HepG2 (cell line): ENCODE measurements around the gene PLCB1. TPM values are rescaled to one million over a fixed set of nuclear protein-coding genes. Genes with fewer than 3 reads are reported as not detected.

ENCODE experiments used
- ATAC-seq: fragments of 200-7000 bp; cut with Tn5 transposase; 3 replicates; pipeline ENCODE4 v1.9.1; 2020; ENCODE audit warnings: mild to moderate bottlenecking, moderate library complexity
- BruUV-seq: library from RNA; stranded (reverse); fragments of 400-500 nt; replicated peaks from 2 replicates; lab custom pipeline; 2021; lab: Mats Ljungman, UMichigan
- CTCF ChIA-PET: fragments of 300-600 bp; formaldehyde crosslinking; extraction: SDS; loops from one replicate; lab custom pipeline; 2021; ENCODE audit warnings: low total read pairs, inconsistent platforms, low intra/inter-chr PET ratio; lab: Yijun Ruan, JAX
- POLR2A ChIA-PET: fragments of 350-600 bp; sonication (Branson Sonifier 250); formaldehyde crosslinking; loops from one replicate; lab custom pipeline; 2020; ENCODE audit warnings: antibody characterized with exemption, inconsistent platforms; lab: Yijun Ruan, JAX
- DNase-seq: peaks from one replicate; pipeline ENCODE4 v3.0.0-alpha.2; 2015; ENCODE audit warnings: low spot score
- FAIRE-seq: peaks from 3 replicates; lab custom pipeline; 2011; peaks lifted over from hg19 to GRCh38; lab: Jason Lieb, UNC
- H2AFZ ChIP-seq: one replicate; pipeline ENCODE4 v1.6.1; 2011; ENCODE audit warnings: low read length, inconsistent platforms
- H3K27ac ChIP-seq: fragments of 300-600 bp; 3 replicates; pipeline ENCODE4 v1.8.0; 2011; ENCODE audit warnings: mixed run types, mild to moderate bottlenecking, mixed read lengths, low read length, inconsistent platforms; ENCODE audit not compliant: insufficient read depth; ENCODE audit errors: extremely low read length
- H3K27me3 ChIP-seq, 2 experiments: fragments of 200-600 bp in 1 of 2; 2 replicates in 1 of 2; 3 replicates in 1 of 2; pipeline versions ENCODE4 v1.6.0 to v1.8.0; 2011; ENCODE audit warnings: low read length in 2 of 2, mild to moderate bottlenecking in 2 of 2, moderate library complexity in 2 of 2, inconsistent platforms in 1 of 2; ENCODE audit not compliant: insufficient read depth in 2 of 2, control insufficient read depth in 1 of 2
- H3K36me3 ChIP-seq, 2 experiments: fragments of 200-600 bp in 1 of 2; replicated peaks in 1 of 2; 2 replicates in 1 of 2; 3 replicates in 1 of 2; pipeline versions ENCODE4 v1.5.1 to v1.8.0; 2011; ENCODE audit warnings: low read length in 2 of 2, inconsistent platforms in 1 of 2; ENCODE audit not compliant: insufficient read depth in 2 of 2, control insufficient read depth in 1 of 2
- H3K4me1 ChIP-seq: 2 replicates; pipeline ENCODE4 v1.5.1; 2012; ENCODE audit warnings: low read length, inconsistent platforms; ENCODE audit not compliant: insufficient read depth
- H3K4me2 ChIP-seq: 2 replicates; pipeline ENCODE4 v1.6.0; 2011; ENCODE audit warnings: low read depth, low read length, inconsistent platforms
- H3K4me3 ChIP-seq, 3 experiments: fragments of 200-600 bp in 1 of 3; sonication (generic), shearing (Covaris generic) in 1 of 3; replicated peaks in 1 of 3; 2 replicates each; pipeline ENCODE4 v1.5.1; 2011 to 2016; ENCODE audit warnings: low read length in 3 of 3, inconsistent platforms in 2 of 3, low read depth in 2 of 3, mild to moderate bottlenecking in 2 of 3, control low read depth in 1 of 3, mixed read lengths in 1 of 3; ENCODE audit not compliant: insufficient read depth in 1 of 3
- H3K79me2 ChIP-seq: one replicate; pipeline ENCODE4 v1.6.1; 2011; ENCODE audit warnings: low read length, inconsistent platforms; ENCODE audit not compliant: insufficient read depth
- H3K9ac ChIP-seq: 2 replicates; pipeline ENCODE4 v1.6.0; 2011; ENCODE audit warnings: mild to moderate bottlenecking, low read depth, low read length, inconsistent platforms; ENCODE audit not compliant: insufficient read depth
- H3K9me3 ChIP-seq: 2 replicates; pipeline ENCODE4 v1.5.1; 2012; ENCODE audit warnings: mild to moderate bottlenecking, low read length
- H4K20me1 ChIP-seq: 2 replicates; pipeline ENCODE4 v1.6.0; 2011; ENCODE audit warnings: inconsistent platforms, mild to moderate bottlenecking, low read length, moderate library complexity; ENCODE audit not compliant: insufficient read depth
- CAMTA2 ChIP-seq: sonication (generic); formaldehyde crosslinking; IDR thresholded peaks from 2 replicates; pipeline ENCODE4 v1.4.0; 2020; ENCODE audit warnings: mild to moderate bottlenecking, missing genetic modification reagents, borderline replicate concordance
- MAFK ChIP-seq, 2 experiments: IDR thresholded peaks in 1 of 2; conservative IDR thresholded peaks in 1 of 2; 2 replicates each; pipeline ENCODE4 v1.6.1; 2011; ENCODE audit warnings: improper control_type of control experiment in 2 of 2, low read length in 2 of 2
- NKX3-1 ChIP-seq: sonication (generic); formaldehyde crosslinking; IDR thresholded peaks from 2 replicates; pipeline ENCODE4 v1.5.0; 2020; ENCODE audit warnings: missing genetic modification reagents
- RFXANK ChIP-seq: IDR thresholded peaks from 2 replicates; pipeline ENCODE4 v1.6.1; 2016
- SOX5 ChIP-seq: IDR thresholded peaks from 2 replicates; pipeline ENCODE4 v1.6.1; 2016; ENCODE audit warnings: borderline replicate concordance
- ZBTB38 ChIP-seq: sonication (generic); formaldehyde crosslinking; IDR thresholded peaks from 2 replicates; pipeline ENCODE4 v1.5.1; 2020; ENCODE audit warnings: mild to moderate bottlenecking, missing genetic modification reagents
- ZNF10 ChIP-seq: sonication (generic); formaldehyde crosslinking; IDR thresholded peaks from 2 replicates; pipeline ENCODE4 v1.4.0; 2020; ENCODE audit warnings: mild to moderate bottlenecking, low read depth, missing genetic modification reagents, borderline replicate concordance
- ZNF260 ChIP-seq: sonication (generic); formaldehyde crosslinking; IDR thresholded peaks from 2 replicates; pipeline ENCODE4 v1.4.0; 2020; ENCODE audit warnings: missing genetic modification reagents, low read depth, mild to moderate bottlenecking, borderline replicate concordance
- ZNF333 ChIP-seq: sonication (generic); formaldehyde crosslinking; IDR thresholded peaks from 2 replicates; pipeline ENCODE4 v1.4.0; 2020; ENCODE audit warnings: mild to moderate bottlenecking, missing genetic modification reagents, borderline replicate concordance
- ZNF431 ChIP-seq: sonication (generic); formaldehyde crosslinking; IDR thresholded peaks from 2 replicates; pipeline ENCODE4 v1.9.0; 2022; ENCODE audit warnings: missing genetic modification reagents, low read depth, mild to moderate bottlenecking, borderline replicate concordance
- WGBS: methylation state at CpG from one replicate; pipeline ENCODE4 v1.1.6; 2017; ENCODE audit warnings: low lambda C conversion rate; 5-methylcytosine and 5-hydroxymethylcytosine counted together
- in situ Hi-C: cut with HindIII; loops from 2 replicates; pipeline ENCODE4 v1.10.0; 2017; ENCODE audit warnings: low pct_unique_long_range_greater_than_20kb; ENCODE audit not compliant: extremely low pct_ligation_motif_present
- intact Hi-C: fragments of 100-400 bp; cut with micrococcal nuclease; formaldehyde crosslinking; loops from one replicate; pipeline ENCODE4 v1.10.0; 2022; ENCODE audit not compliant: unreplicated experiment
- polyA plus RNA-seq, 8 experiments: library from polyadenylated mRNA; depleted of rRNA in 3 of 8; stranded (reverse) in 7 of 8; unstranded in 1 of 8; fragments of >200 nt; fragmentation: Illumina TruSeq in 4 of 8; extraction: Trizol in 4 of 8; gene quantifications; 2 replicates each; pipeline versions ENCODE4 v1.2.1 to v1.2.3, GENCODE V29; 2011 to 2016; ENCODE audit warnings: low read depth in 4 of 8, missing spikeins in 1 of 8, mixed read lengths in 1 of 8; ENCODE audit not compliant: insufficient read depth in 1 of 8
- total RNA-seq, 5 experiments: library from RNA; depleted of rRNA; stranded (reverse); fragments of >200 nt; fragmentation: Illumina TruSeq; extraction: Trizol; gene quantifications; 2 replicates each; pipeline ENCODE4 v1.2.3, GENCODE V29; 2016; ENCODE audit warnings: low read depth in 1 of 5
- TF ChIP-seq, protein P1 (sequence below): sonication (generic); formaldehyde crosslinking; IDR thresholded peaks from 2 replicates; pipeline ENCODE4 v1.5.0; 2020; ENCODE audit warnings: mild to moderate bottlenecking, missing genetic modification reagents, moderate library complexity
- TF ChIP-seq, protein P2 (sequence below): sonication (generic); formaldehyde crosslinking; IDR thresholded peaks from 2 replicates; pipeline ENCODE4 v1.4.0; 2020; ENCODE audit warnings: missing genetic modification reagents, mild to moderate bottlenecking, borderline replicate concordance
- TF ChIP-seq, protein P3 (sequence below): sonication (generic); formaldehyde crosslinking; IDR thresholded peaks from 2 replicates; pipeline ENCODE4 v1.4.0; 2020; ENCODE audit warnings: low read depth, missing genetic modification reagents
- TF ChIP-seq, protein P4 (sequence below): fragments of 450-650 bp; IDR thresholded peaks from 2 replicates; pipeline ENCODE4 v1.6.1; 2017

The PLCB1 gene
- total and polyA plus RNA-seq, 2 of the 13 experiments (the other 11 are each of a cell fraction or from before 2014, with no cell fraction given) = 42.4 to 55.9 TPM

DNA sequence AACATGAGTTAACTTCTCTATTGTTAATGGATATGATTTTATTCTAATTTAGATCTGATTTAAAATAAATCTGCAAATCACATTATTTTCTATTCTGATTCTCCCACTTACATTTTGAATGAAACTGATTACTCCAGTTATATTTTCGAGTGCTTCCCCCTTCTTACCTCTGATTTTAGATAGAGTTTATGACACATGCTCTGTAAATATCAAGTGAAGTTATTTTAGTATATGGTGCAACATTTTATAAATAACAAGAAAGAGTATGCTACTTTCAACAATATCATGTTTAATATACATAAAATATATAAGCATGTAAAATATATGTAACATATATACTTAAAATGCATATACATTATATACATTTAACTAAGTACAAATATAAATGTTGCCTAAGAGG lies 38.9 kb downstream of the PLCB1 start (continued):
- TF ChIP-seq, protein P1, sequence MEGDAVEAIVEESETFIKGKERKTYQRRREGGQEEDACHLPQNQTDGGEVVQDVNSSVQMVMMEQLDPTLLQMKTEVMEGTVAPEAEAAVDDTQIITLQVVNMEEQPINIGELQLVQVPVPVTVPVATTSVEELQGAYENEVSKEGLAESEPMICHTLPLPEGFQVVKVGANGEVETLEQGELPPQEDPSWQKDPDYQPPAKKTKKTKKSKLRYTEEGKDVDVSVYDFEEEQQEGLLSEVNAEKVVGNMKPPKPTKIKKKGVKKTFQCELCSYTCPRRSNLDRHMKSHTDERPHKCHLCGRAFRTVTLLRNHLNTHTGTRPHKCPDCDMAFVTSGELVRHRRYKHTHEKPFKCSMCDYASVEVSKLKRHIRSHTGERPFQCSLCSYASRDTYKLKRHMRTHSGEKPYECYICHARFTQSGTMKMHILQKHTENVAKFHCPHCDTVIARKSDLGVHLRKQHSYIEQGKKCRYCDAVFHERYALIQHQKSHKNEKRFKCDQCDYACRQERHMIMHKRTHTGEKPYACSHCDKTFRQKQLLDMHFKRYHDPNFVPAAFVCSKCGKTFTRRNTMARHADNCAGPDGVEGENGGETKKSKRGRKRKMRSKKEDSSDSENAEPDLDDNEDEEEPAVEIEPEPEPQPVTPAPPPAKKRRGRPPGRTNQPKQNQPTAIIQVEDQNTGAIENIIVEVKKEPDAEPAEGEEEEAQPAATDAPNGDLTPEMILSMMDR = no peak
- no peak for TF ChIP-seq CAMTA2
- TF ChIP-seq SOX5 (CRISPR knock-in tag) = no peak
- TF ChIP-seq, protein P2, sequence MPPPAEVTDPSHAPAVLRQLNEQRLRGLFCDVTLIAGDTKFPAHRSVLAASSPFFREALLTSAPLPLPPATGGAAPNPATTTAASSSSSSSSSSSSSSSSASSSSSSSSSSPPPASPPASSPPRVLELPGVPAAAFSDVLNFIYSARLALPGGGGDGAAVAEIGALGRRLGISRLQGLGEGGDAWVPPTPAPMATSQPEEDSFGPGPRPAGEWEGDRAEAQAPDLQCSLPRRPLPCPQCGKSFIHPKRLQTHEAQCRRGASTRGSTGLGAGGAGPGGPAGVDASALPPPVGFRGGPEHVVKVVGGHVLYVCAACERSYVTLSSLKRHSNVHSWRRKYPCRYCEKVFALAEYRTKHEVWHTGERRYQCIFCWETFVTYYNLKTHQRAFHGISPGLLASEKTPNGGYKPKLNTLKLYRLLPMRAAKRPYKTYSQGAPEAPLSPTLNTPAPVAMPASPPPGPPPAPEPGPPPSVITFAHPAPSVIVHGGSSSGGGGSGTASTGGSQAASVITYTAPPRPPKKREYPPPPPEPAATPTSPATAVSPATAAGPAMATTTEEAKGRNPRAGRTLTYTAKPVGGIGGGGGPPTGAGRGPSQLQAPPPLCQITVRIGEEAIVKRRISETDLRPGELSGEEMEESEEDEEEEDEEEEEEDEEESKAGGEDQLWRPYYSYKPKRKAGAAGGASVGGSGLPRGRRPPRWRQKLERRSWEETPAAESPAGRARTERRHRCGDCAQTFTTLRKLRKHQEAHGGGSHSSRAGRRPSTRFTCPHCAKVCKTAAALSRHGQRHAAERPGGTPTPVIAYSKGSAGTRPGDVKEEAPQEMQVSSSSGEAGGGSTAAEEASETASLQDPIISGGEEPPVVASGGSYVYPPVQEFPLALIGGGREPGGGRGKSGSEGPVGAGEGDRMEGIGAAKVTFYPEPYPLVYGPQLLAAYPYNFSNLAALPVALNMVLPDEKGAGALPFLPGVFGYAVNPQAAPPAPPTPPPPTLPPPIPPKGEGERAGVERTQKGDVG (CRISPR knock-in tag) = no peak
- TF ChIP-seq ZNF10 (CRISPR knock-in tag) = no peak
- TF ChIP-seq ZNF260 (CRISPR knock-in tag) = no peak
- no peak for TF ChIP-seq NKX3-1

DNA sequence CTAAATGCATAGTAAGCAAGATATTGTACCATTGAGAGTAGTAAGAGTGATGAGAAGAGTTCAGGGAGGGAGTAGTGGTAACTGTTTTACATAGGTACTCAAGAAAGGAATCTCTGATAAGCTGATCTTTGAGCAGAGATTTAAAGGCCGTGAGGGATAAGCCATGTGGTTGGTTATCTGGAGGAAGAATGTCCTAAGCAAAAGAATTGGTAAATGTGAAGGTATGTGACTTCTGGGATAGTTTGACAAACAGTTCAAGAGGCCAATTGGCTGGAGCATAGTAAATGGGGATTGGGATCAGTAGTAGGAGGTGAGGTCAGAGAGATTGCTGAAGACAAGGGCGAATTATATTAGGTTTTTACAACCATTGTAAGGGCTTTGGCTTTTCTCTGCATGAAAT lies 40.1 kb downstream of the PLCB1 start:
- intact Hi-C loops = no loop called here
- BruUV-seq = no TSS peak
- CTCF ChIA-PET = no interaction called here
- TF ChIP-seq, protein P3, sequence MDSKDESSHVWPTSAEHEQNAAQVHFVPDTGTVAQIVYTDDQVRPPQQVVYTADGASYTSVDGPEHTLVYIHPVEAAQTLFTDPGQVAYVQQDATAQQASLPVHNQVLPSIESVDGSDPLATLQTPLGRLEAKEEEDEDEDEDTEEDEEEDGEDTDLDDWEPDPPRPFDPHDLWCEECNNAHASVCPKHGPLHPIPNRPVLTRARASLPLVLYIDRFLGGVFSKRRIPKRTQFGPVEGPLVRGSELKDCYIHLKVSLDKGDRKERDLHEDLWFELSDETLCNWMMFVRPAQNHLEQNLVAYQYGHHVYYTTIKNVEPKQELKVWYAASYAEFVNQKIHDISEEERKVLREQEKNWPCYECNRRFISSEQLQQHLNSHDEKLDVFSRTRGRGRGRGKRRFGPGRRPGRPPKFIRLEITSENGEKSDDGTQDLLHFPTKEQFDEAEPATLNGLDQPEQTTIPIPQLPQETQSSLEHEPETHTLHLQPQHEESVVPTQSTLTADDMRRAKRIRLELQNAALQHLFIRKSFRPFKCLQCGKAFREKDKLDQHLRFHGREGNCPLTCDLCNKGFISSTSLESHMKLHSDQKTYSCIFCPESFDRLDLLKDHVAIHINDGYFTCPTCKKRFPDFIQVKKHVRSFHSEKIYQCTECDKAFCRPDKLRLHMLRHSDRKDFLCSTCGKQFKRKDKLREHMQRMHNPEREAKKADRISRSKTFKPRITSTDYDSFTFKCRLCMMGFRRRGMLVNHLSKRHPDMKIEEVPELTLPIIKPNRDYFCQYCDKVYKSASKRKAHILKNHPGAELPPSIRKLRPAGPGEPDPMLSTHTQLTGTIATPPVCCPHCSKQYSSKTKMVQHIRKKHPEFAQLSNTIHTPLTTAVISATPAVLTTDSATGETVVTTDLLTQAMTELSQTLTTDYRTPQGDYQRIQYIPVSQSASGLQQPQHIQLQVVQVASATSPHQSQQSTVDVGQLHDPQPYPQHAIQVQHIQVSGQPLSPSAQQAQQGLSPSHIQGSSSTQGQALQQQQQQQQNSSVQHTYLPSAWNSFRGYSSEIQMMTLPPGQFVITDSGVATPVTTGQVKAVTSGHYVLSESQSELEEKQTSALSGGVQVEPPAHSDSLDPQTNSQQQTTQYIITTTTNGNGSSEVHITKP (CRISPR knock-in tag) = no peak
- TF ChIP-seq MAFK (conservative IDR thresholded peaks at IDR 0.05 in 1 of 2, IDR thresholded peaks at IDR 0.05 in 1 of 2; ENCODE audit: low read length in 2 of 2) (peak in 1 of 2 experiments; percentile 31; a peak in 1 of 4 replicates), ZNF431 (CRISPR knock-in tag) (no peak), RFXANK (CRISPR knock-in tag) (no peak), ZNF333 (no peak), ZBTB38 (no peak)
- TF ChIP-seq, protein P4, sequence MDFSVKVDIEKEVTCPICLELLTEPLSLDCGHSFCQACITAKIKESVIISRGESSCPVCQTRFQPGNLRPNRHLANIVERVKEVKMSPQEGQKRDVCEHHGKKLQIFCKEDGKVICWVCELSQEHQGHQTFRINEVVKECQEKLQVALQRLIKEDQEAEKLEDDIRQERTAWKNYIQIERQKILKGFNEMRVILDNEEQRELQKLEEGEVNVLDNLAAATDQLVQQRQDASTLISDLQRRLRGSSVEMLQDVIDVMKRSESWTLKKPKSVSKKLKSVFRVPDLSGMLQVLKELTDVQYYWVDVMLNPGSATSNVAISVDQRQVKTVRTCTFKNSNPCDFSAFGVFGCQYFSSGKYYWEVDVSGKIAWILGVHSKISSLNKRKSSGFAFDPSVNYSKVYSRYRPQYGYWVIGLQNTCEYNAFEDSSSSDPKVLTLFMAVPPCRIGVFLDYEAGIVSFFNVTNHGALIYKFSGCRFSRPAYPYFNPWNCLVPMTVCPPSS = no peak

More for the DNA sequence above, 40.1 kb downstream of the PLCB1 start:
- in situ Hi-C loops = no loop called here
- no peak for FAIRE-seq
- Histone ChIP-seq H3K4me1 (peaks cover 9% of the 10 kb centered on the region; the same call in 1 of the 2 replicates), H4K20me1 (no peaks in the 10 kb centered on the region; the same call in 1 of the 2 replicates), H3K4me2 (no peak overlapping the region), H3K9me3 (no peaks in the 10 kb centered on the region), H3K27me3 (no peaks in the 10 kb centered on the region), H3K9ac (no peak overlapping the region), H3K27ac (no peak overlapping the region), H3K36me3 (peaks cover 10 to 14% of the 10 kb centered on the region in 2 experiments; a peak in 4 of 5 replicates), H3K79me2 (peaks cover 22% of the 10 kb centered on the region), H3K4me3 (no peak overlapping the region), H2AFZ (no peak overlapping the region)
- POLR2A ChIA-PET = no interaction called here
- peak; percentile 26; the same call in 1 of the 3 replicates for ATAC-seq
- peak; percentile 41 for DNase-seq
- 85% methylated on average over 2 of the region's 2 CpGs for WGBS
